ENCODE measurements around the gene ITPRID2. TPM values are rescaled to one million over a fixed set of nuclear protein-coding genes. Genes with fewer than 3 reads are reported as not detected.
A peak's percentile ranks its signal among the peaks of the same experiment; 100 is the strongest.

The ITPRID2 gene
- 100 to 1,000 TPM; 111 to 136 TPM for total RNA-seq
- long read RNA-seq, donor 1, full-length matches to known transcripts, result 3 of 10 reads
- long read RNA-seq, donor 1, partial matches to known transcripts, result 7 of 10 reads
- long read RNA-seq, donor 1, other reads (novel, unspliced or antisense), result 0 of 10 reads
- long read RNA-seq, donor 2, full-length matches to known transcripts, result 1 of 33 reads
- long read RNA-seq, donor 2, partial matches to known transcripts, result 28 of 33 reads
- long read RNA-seq, donor 2, other reads (novel, unspliced or antisense), result 4 of 33 reads

GRCh38 chr2:181891258-181891965, at the start of gene ITPRID2:
ITPRID2 (plus strand) TSS chr2:181891730; CDS start chr2:181892067, 337 bp downstream.
- intact Hi-C loops (cut with DNase I), result no loop called here
- peak; percentile 96 for DNase-seq (ENCODE audit: low spot score)

GRCh38 chr2:181844551-181845290, 46.8 kb upstream of the ITPRID2 start:
- no peak for DNase-seq (ENCODE audit: low spot score)
- intact Hi-C loops (cut with DNase I), result no loop called here

- intact Hi-C loops (cut with DNase I), result no loop called here
- no peak for DNase-seq (ENCODE audit: low spot score)
These were observed 44.9 kb upstream of the ITPRID2 start for GRCh38 chr2:181846399-181847197.

- no peak for DNase-seq (ENCODE audit: low spot score)
- intact Hi-C loops (cut with DNase I), result no loop called here
These were observed 44.4 kb upstream of the ITPRID2 start for GRCh38 chr2:181847198-181847556.

GRCh38 chr2:181847702-181848101, 43.8 kb upstream of the ITPRID2 start:
- DNase-seq (ENCODE audit: low spot score), result no peak
- intact Hi-C loops (cut with DNase I), result no loop called here

- intact Hi-C loops (cut with DNase I), result no loop called here
- no peak for DNase-seq (ENCODE audit: low spot score)
These were observed 43.2 kb upstream of the ITPRID2 start for GRCh38 chr2:181848261-181848886.

- DNase-seq (ENCODE audit: low spot score), result no peak
- intact Hi-C loops (cut with DNase I), result no loop called here
These were observed 41.9 kb upstream of the ITPRID2 start for GRCh38 chr2:181849601-181850000.

- DNase-seq (ENCODE audit: low spot score), result no peak
- intact Hi-C loops (cut with DNase I), result no loop called here
These were observed 40.5 kb upstream of the ITPRID2 start for GRCh38 chr2:181850936-181851560.

GRCh38 chr2:181851726-181852125, 39.8 kb upstream of the ITPRID2 start:
- intact Hi-C loops (cut with DNase I), result no loop called here
- DNase-seq (ENCODE audit: low spot score), result no peak

- intact Hi-C loops (cut with DNase I), result no loop called here
- DNase-seq (ENCODE audit: low spot score), result no peak
These were observed 37.8 kb upstream of the ITPRID2 start for GRCh38 chr2:181853696-181854095.

- intact Hi-C loops (cut with DNase I), result no loop called here
- DNase-seq (ENCODE audit: low spot score), result no peak
These were observed 34.0 kb upstream of the ITPRID2 start for GRCh38 chr2:181857483-181857882.

GRCh38 chr2:181858600-181858999, 32.9 kb upstream of the ITPRID2 start:
- intact Hi-C loops (cut with DNase I), result no loop called here

GRCh38 chr2:181859123-181859522, 32.4 kb upstream of the ITPRID2 start:
- intact Hi-C loops (cut with DNase I), result no loop called here
- DNase-seq (ENCODE audit: low spot score), result no peak

More at GRCh38 chr2:181858600-181858999, 32.9 kb upstream of the ITPRID2 start:
- no peak for DNase-seq (ENCODE audit: low spot score)

- no peak for DNase-seq (ENCODE audit: low spot score)
- intact Hi-C loops (cut with DNase I), result no loop called here
These were observed 31.7 kb upstream of the ITPRID2 start for GRCh38 chr2:181859803-181860202.

- DNase-seq (ENCODE audit: low spot score), result no peak
- intact Hi-C loops (cut with DNase I), result no loop called here
These were observed 30.2 kb upstream of the ITPRID2 start for GRCh38 chr2:181861379-181861778.

- DNase-seq (ENCODE audit: low spot score), result no peak
- intact Hi-C loops (cut with DNase I), result no loop called here
These were observed 28.8 kb upstream of the ITPRID2 start for GRCh38 chr2:181862583-181863281.

GRCh38 chr2:181872178-181872577, 19.4 kb upstream of the ITPRID2 start:
- no peak for DNase-seq (ENCODE audit: low spot score)

GRCh38 chr2:181876614-181877063, 14.9 kb upstream of the ITPRID2 start:
- intact Hi-C loops (cut with DNase I), result no loop called here

More at GRCh38 chr2:181872178-181872577, 19.4 kb upstream of the ITPRID2 start:
- intact Hi-C loops (cut with DNase I), result no loop called here

More at GRCh38 chr2:181876614-181877063, 14.9 kb upstream of the ITPRID2 start:
- DNase-seq (ENCODE audit: low spot score), result no peak
